Measurements from ENCODE around the gene TMC8. TPM values are rescaled to one million over a fixed set of nuclear protein-coding genes. Genes with fewer than 3 reads are reported as not detected.
A peak's percentile ranks its signal among the peaks of the same experiment; 100 is the strongest.

TMC8 gene
- total RNA-seq, 4 donors from 2014 or later, result 10.0 to 66.8 (median 22.5) TPM

DNA sequence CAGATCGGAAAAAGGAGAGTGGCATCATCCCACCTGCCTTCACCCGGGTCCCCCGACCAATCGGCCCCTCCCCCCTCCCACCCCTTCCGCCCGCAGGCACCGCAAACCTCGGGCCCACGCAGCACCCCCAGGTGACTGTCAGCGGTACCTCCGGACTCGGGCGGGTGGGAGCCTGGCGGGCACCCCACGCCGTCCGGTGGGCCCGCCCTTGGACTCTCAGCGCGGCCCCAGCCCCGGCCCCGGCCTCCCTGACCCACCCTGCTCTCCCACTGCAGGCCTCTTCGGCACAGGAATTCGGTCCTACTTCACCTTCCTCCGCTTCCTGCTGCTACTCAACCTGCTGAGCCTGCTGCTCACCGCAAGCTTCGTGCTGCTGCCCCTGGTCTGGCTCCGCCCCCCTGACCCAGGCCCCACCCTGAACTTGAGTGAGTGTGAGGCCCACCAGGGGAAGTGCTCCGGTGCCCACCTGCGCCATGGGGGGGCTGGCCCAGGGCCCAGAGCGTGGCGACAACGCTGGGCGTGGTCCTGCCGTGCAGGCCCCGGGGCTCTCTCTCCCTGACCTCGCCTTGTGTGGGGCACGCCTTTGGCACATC, 1.6 kb downstream of the TMC8 start:
- H3K4me1 ChIP-seq, result peaks cover 7 to 50% (median 40%) of the 10 kb centered on the region in 4 donors
- no peaks in the 10 kb centered on the region for H3K27me3 ChIP-seq
- no peaks in the 10 kb centered on the region for H3K9me3 ChIP-seq
- H3K4me3 ChIP-seq, result peak overlapping the region; percentile 46 to 97 (median 50)
- H3K36me3 ChIP-seq, result no peaks in the 10 kb centered on the region
- TF ChIP-seq POLR2A (IDR thresholded peaks at IDR 0.05), result no peak
- H3K27ac ChIP-seq, result peak overlapping the region; percentile 84 to 99 (median 90)
- DNase-seq, result peak in 2 of 3 donors; percentile 96 to 98

DNA sequence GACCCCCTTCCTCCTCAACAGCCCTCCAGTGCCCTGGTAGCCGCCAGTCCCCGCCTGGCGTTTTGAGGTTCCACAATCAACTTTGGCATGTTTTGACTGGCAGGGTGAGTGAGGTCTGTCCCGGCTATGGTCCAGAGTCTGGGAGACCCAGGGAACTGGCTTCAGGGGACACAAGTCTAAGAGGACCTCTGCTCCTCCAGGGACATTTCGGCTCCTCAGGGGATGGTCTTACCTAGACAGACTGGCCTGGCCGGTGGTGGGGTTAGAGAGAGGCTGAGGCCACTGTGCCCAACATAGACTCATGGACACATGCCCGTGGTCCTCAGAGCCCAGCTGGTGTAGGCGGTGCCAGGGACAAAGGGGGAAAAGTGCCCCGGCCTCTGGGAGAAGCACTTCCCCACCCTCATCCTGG, 2.2 kb downstream of the TMC8 start:
- peaks cover 7 to 50% (median 43%) of the 10 kb centered on the region in 4 donors for H3K4me1 ChIP-seq
- no peak for TF ChIP-seq POLR2A (IDR thresholded peaks at IDR 0.05)
- TF ChIP-seq, protein P1, sequence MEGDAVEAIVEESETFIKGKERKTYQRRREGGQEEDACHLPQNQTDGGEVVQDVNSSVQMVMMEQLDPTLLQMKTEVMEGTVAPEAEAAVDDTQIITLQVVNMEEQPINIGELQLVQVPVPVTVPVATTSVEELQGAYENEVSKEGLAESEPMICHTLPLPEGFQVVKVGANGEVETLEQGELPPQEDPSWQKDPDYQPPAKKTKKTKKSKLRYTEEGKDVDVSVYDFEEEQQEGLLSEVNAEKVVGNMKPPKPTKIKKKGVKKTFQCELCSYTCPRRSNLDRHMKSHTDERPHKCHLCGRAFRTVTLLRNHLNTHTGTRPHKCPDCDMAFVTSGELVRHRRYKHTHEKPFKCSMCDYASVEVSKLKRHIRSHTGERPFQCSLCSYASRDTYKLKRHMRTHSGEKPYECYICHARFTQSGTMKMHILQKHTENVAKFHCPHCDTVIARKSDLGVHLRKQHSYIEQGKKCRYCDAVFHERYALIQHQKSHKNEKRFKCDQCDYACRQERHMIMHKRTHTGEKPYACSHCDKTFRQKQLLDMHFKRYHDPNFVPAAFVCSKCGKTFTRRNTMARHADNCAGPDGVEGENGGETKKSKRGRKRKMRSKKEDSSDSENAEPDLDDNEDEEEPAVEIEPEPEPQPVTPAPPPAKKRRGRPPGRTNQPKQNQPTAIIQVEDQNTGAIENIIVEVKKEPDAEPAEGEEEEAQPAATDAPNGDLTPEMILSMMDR (IDR thresholded peaks at IDR 0.05), result no peak
- peak overlapping the region; percentile 30 to 99 (median 85) for H3K27ac ChIP-seq
- H3K27me3 ChIP-seq, result no peaks in the 10 kb centered on the region
- DNase-seq, result peak in 1 of 3 donors; percentile 47
- no peaks in the 10 kb centered on the region for H3K36me3 ChIP-seq
- H3K9me3 ChIP-seq, result no peaks in the 10 kb centered on the region
- H3K4me3 ChIP-seq, result peak overlapping the region in 3 of 4 donors; percentile 46 to 97 (median 50)

- Histone ChIP-seq H3K4me1 (peaks cover 7 to 50% (median 44%) of the 10 kb centered on the region in 4 donors), H3K4me3 (peak overlapping the region in 1 of 4 donors; percentile 97), H3K27me3 (no peaks in the 10 kb centered on the region), H3K27ac (peak overlapping the region in 3 of 4 donors; percentile 30 to 99 (median 84)), H3K36me3 (no peaks in the 10 kb centered on the region), H3K9me3 (no peaks in the 10 kb centered on the region)
- DNase-seq, result peak in 1 of 3 donors; percentile 48
- TF ChIP-seq POLR2A (IDR thresholded peaks at IDR 0.05), result no peak
- TF ChIP-seq, protein P1 (IDR thresholded peaks at IDR 0.05), result no peak
These were observed 2.8 kb downstream of the TMC8 start for GRCh38 chr17:78133179-78133951.

GRCh38 chr17:78133971-78134898, 3.7 kb downstream of the TMC8 start:
- DNase-seq, result peak; percentile 80 to 93 (median 84)
- H3K4me1 ChIP-seq, result peaks cover 3 to 46% (median 40%) of the 10 kb centered on the region in 4 donors
- no peak for TF ChIP-seq POLR2A (IDR thresholded peaks at IDR 0.05)
- TF ChIP-seq, protein P1 (IDR thresholded peaks at IDR 0.05), result peak in 5 of 6 experiments; percentile 58 to 76 (median 71)

GRCh38 chr17:78134899-78135385, 4.4 kb downstream of the TMC8 start:
- TF ChIP-seq POLR2A (IDR thresholded peaks at IDR 0.05), result no peak
- TF ChIP-seq, protein P1 (IDR thresholded peaks at IDR 0.05), result no peak
- Histone ChIP-seq H3K4me3 (no peak overlapping the region), H3K27me3 (no peaks in the 10 kb centered on the region), H3K36me3 (no peaks in the 10 kb centered on the region), H3K9me3 (no peaks in the 10 kb centered on the region), H3K4me1 (peaks cover 0 to 39% (median 33%) of the 10 kb centered on the region in 4 donors), H3K27ac (peak overlapping the region in 1 of 4 donors; percentile 99)
- DNase-seq, result no peak

More at GRCh38 chr17:78133971-78134898, 3.7 kb downstream of the TMC8 start:
- no peaks in the 10 kb centered on the region for H3K9me3 ChIP-seq
- H3K36me3 ChIP-seq, result no peaks in the 10 kb centered on the region
- peak overlapping the region in 1 of 4 donors; percentile 97 for H3K4me3 ChIP-seq
- H3K27ac ChIP-seq, result peak overlapping the region in 3 of 4 donors; percentile 30 to 99 (median 84)
- no peaks in the 10 kb centered on the region for H3K27me3 ChIP-seq

Data from Peyer's patch (tissue), 4 donors.